PC-3 (cell line): ENCODE measurements around the gene TKFC. TPM values are rescaled to one million over a fixed set of nuclear protein-coding genes. Genes with fewer than 3 reads are reported as not detected.

ENCODE experiments used
- ATAC-seq: fragments of 200-7000 bp; cut with Tn5 transposase; 2 replicates; pipeline ENCODE4 v1.9.1; 2020; ENCODE audit warnings: mild to moderate bottlenecking, moderate library complexity
- BruUV-seq: library from RNA; stranded (reverse); fragments of 400-500 nt; replicated peaks from 2 replicates; lab custom pipeline; 2021; lab: Mats Ljungman, UMichigan
- CTCF ChIA-PET: fragments of 300-600 bp; sonication (Branson Sonifier 250); formaldehyde crosslinking; loops from one replicate; lab custom pipeline; 2022; ENCODE audit warnings: antibody characterized with exemption; lab: Charles Lee
- POLR2A ChIA-PET: fragments of 300-600 bp; sonication (Branson Sonifier 250); formaldehyde crosslinking; loops from one replicate; lab custom pipeline; 2022; ENCODE audit warnings: antibody characterized with exemption; ENCODE audit not compliant: unreplicated experiment; lab: Charles Lee
- DNase-seq: peaks from one replicate; pipeline ENCODE4 v3.0.0-alpha.2; 2015
- H2AFZ ChIP-seq: fragments of 300-600 bp; sonication (generic); 2 replicates; pipeline ENCODE4 v1.6.0; 2016; ENCODE audit warnings: antibody characterized with exemption, low read length
- H3F3A ChIP-seq: fragments of 300-600 bp; sonication (generic); one replicate; pipeline ENCODE4 v1.6.0; 2017; ENCODE audit warnings: antibody characterized with exemption, low read length, control low read depth, mild to moderate bottlenecking; ENCODE audit not compliant: unreplicated experiment
- H3K27ac ChIP-seq: fragments of 300-600 bp; sonication (generic); 2 replicates; pipeline ENCODE4 v1.5.1; 2016; ENCODE audit warnings: mild to moderate bottlenecking, low read length
- H3K27me3 ChIP-seq: fragments of 300-600 bp; sonication (generic); 2 replicates; pipeline ENCODE4 v1.6.1; 2016; ENCODE audit warnings: low read length, mixed read lengths
- H3K36me3 ChIP-seq: fragments of 300-600 bp; sonication (generic); 2 replicates; pipeline ENCODE4 v1.6.1; 2016; ENCODE audit warnings: low read depth, mixed run types, low read length, mixed read lengths
- H3K4me1 ChIP-seq: fragments of 300-600 bp; sonication (generic); 2 replicates; pipeline ENCODE4 v1.5.1; 2016; ENCODE audit warnings: low read length; ENCODE audit not compliant: insufficient read depth
- H3K4me2 ChIP-seq: fragments of 300-600 bp; sonication (generic); 2 replicates; pipeline ENCODE4 v1.6.0; 2016; ENCODE audit warnings: low read length
- H3K4me3 ChIP-seq: fragments of 300-600 bp; sonication (generic); 2 replicates; pipeline ENCODE4 v1.5.1; 2016; ENCODE audit warnings: mild to moderate bottlenecking, low read length, mixed read lengths
- H3K79me2 ChIP-seq: fragments of 300-600 bp; sonication (generic); 2 replicates; pipeline ENCODE4 v1.6.1; 2017; ENCODE audit warnings: low read length, mixed read lengths
- H3K9ac ChIP-seq: fragments of 300-600 bp; sonication (generic); 2 replicates; pipeline ENCODE4 v1.6.0; 2016; ENCODE audit warnings: mild to moderate bottlenecking, low read length
- H3K9me2 ChIP-seq: fragments of 300-600 bp; sonication (generic); replicated peaks from 2 replicates; pipeline ENCODE4 v1.6.1; 2016; ENCODE audit warnings: mixed run types, low read length, mixed read lengths
- H3K9me3 ChIP-seq: fragments of 300-600 bp; sonication (generic); 2 replicates; pipeline ENCODE4 v1.6.1; 2016; ENCODE audit warnings: low read length, mixed read lengths
- H4K20me1 ChIP-seq: fragments of 300-600 bp; sonication (generic); 2 replicates; pipeline ENCODE4 v1.6.1; 2016; ENCODE audit warnings: low read length, mixed read lengths
- CTCF ChIP-seq: fragments of 300-600 bp; sonication (generic); conservative IDR thresholded peaks from 2 replicates; pipeline ENCODE4 v1.5.1; 2017; ENCODE audit warnings: antibody characterized with exemption, low read depth, mild to moderate bottlenecking, low read length
- EZH2 ChIP-seq: fragments of 300-600 bp; sonication (generic); IDR thresholded peaks from one replicate; pipeline ENCODE4 v1.6.1; 2017; ENCODE audit warnings: antibody characterized with exemption, mild to moderate bottlenecking, low read length; ENCODE audit not compliant: unreplicated experiment
- EZH2phosphoT487 ChIP-seq: fragments of 300-600 bp; sonication (generic); IDR thresholded peaks from 2 replicates; pipeline ENCODE4 v1.6.1; 2018; ENCODE audit warnings: mild to moderate bottlenecking, antibody characterized with exemption, low read length, borderline replicate concordance
- intact Hi-C: fragments of 100-400 bp; cut with micrococcal nuclease; formaldehyde crosslinking; loops from 2 replicates; pipeline ENCODE4 v1.9.0; 2023
- total RNA-seq: library from RNA; depleted of rRNA; stranded (reverse); fragments of >200 nt; gene quantifications from 2 replicates; pipeline ENCODE4 v1.2.3, GENCODE V29; 2014

TKFC gene
- total RNA-seq, 1 experiment from 2014 or later = 56.9 TPM

DNA sequence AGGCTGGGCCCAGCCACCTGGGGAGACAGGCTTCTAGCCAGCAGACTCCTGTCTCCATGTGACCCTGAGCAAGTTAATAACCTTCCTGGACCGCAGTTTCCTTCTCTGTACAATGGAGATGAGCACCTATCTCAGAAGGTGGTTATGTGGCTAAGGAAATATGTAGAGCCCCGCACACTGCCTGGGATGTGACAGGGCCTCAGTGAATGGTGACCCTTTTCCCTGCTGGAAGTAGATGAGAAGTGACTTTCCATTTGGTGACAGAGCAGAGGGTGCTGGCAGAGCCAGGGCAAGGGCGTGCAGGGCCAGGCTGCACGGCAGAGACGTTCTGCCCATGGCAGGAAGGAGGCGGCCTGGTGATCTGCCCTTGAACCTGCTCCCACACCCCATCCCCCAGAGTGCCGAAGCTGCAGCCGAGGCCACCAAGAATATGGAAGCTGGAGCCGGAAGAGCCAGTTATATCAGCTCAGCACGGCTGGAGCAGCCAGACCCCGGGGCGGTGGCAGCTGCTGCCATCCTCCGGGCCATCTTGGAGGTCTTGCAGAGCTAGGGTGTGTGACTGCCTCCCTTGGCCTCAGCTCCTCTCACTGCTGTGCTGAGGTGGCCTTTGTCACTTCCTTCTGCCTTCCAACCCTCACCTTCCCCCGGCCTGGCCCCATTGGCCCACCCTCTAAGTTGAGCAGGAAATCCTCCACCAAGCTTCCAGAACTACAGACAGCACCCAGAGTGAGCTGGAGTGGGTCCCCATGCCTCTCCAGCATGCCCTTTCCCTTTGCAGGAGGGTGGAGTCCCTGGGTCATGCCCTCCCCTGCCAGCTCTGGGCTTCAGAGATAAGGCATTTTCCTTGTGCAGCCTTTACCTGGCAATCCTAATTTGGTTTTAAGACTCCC is 13.2 kb downstream of the TKFC start:
- no peaks in the 10 kb centered on the region for H3F3A ChIP-seq

GRCh38 chr11:61347916-61348461 is 15.0 kb downstream of the TKFC start:
- DNase-seq = no peak
- ChIA-PET POLR2A (interaction anchor here (0.5 kb wide), 1 partner anchor 63 kb away, joined by 3 read pairs; no protein-coding TSS in a partner anchor), CTCF (no interaction called here)
- H3K27ac ChIP-seq = no peak overlapping the region
- H3K9ac ChIP-seq = no peak overlapping the region
- no peaks in the 10 kb centered on the region for H3K9me2 ChIP-seq
- no peaks in the 10 kb centered on the region for H3K79me2 ChIP-seq
- H2AFZ ChIP-seq = no peak overlapping the region
- no peak overlapping the region for H3K4me2 ChIP-seq
- BruUV-seq = no TSS peak
- TF ChIP-seq EZH2 (no peak), CTCF (no peak), EZH2phosphoT487 (no peak)
- H3K36me3 ChIP-seq = peaks cover 10% of the 10 kb centered on the region; the same call in 1 of the 2 replicates
- H3K4me3 ChIP-seq = no peak overlapping the region
- no peaks in the 10 kb centered on the region for H3K4me1 ChIP-seq
- no peaks in the 10 kb centered on the region for H3K27me3 ChIP-seq
- no peaks in the 10 kb centered on the region for H3F3A ChIP-seq
- no peak for ATAC-seq
- intact Hi-C loops = no loop called here
- H3K9me3 ChIP-seq = no peaks in the 10 kb centered on the region
- no peaks in the 10 kb centered on the region for H4K20me1 ChIP-seq

More for the DNA sequence above, 13.2 kb downstream of the TKFC start:
- DNase-seq = no peak
- Histone ChIP-seq H2AFZ (no peak overlapping the region), H3K9ac (no peak overlapping the region), H4K20me1 (no peaks in the 10 kb centered on the region), H3K4me2 (no peak overlapping the region), H3K9me3 (no peaks in the 10 kb centered on the region), H3K27ac (no peak overlapping the region), H3K79me2 (no peaks in the 10 kb centered on the region), H3K4me3 (no peak overlapping the region), H3K4me1 (no peaks in the 10 kb centered on the region), H3K27me3 (no peaks in the 10 kb centered on the region), H3K36me3 (peaks cover 13% of the 10 kb centered on the region; the same call in 1 of the 2 replicates), H3K9me2 (no peaks in the 10 kb centered on the region)
- TF ChIP-seq EZH2 (no peak), CTCF (no peak), EZH2phosphoT487 (no peak)
- ChIA-PET POLR2A (interaction anchor here (0.7 kb wide), 2 partner anchors 16 to 400 kb away, joined by 4 to 6 read pairs; partner anchors contain the start of genes CYB561A3 and TMEM138), CTCF (no interaction called here)
- no peak for ATAC-seq
- intact Hi-C loops = no loop called here
- BruUV-seq = no TSS peak
